ENCODE measurements around the gene OR51L1.

Gene OR51L1

DNA sequence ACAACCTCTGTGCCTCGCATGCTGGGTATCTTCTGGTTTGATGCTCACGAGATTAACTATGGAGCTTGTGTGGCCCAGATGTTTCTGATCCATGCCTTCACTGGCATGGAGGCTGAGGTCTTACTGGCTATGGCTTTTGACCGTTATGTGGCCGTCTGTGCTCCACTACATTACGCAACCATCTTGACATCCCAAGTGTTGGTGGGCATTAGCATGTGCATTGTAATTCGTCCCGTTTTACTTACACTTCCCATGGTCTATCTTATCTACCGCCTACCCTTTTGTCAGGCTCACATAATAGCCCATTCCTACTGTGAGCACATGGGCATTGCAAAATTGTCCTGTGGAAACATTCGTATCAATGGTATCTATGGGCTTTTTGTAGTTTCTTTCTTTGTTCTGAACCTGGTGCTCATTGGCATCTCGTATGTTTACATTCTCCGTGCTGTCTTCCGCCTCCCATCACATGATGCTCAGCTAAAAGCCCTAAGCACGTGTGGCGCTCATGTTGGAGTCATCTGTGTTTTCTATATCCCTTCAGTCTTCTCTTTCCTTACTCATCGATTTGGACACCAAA lies 52.2 kb downstream of the OR51L1 start:
- DNase-seq (ENCODE audit: low spot score): no peak
